Measurements from ENCODE around the gene FAM83F. TPM values are rescaled to one million over a fixed set of nuclear protein-coding genes. Genes with fewer than 3 reads are reported as not detected.

Gene FAM83F
- total and polyA plus RNA-seq, 10 of the 15 experiments (the other 5 are each of a cell fraction or from before 2014, with no cell fraction given) = 0.01 to 0.05 (median 0.01) TPM; not detected in 7

DNA sequence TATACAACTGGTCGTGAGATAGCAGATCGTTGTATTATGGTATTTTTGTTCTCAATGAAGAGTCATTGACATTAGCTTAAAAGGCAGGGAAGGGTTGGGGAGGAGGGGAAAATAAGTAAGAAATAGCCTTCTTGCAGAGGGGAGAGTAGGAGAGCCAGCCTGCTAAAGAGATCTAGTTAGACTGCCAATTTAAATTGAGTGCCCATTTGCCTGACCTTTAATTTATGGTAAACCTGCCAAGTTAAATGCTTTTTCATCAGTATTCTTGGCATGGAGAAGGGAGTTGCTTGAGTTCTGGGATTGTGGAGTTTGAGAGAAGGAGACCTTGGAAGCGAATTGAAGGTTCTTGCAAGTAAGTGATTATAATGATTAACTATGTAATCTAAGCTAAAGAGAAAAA, 89.0 kb downstream of the FAM83F start:
- H3K27ac ChIP-seq (ENCODE audit: control insufficient read depth, insufficient read depth) = no peak overlapping the region
- ChIA-PET RAD21 (ENCODE audit: unreplicated experiment) (no interaction called here), POLR2A (no interaction called here), CTCF (interaction anchor here (0.7 to 1.5 kb wide), 2 partner anchors 11 to 78 kb away, joined by 3 read pairs; no protein-coding TSS in a partner anchor), SMC1A (ENCODE audit: uncharacterized antibody, unreplicated experiment) (no interaction called here)
- no peak overlapping the region for H3K4me3 ChIP-seq
- no peaks in the 10 kb centered on the region for H3K36me3 ChIP-seq (ENCODE audit: control insufficient read depth in 2 of 2, insufficient read depth in 2 of 2, low read length in 1 of 2)
- no peaks in the 10 kb centered on the region for H3K27me3 ChIP-seq (replicated peaks in 1 of 2; ENCODE audit: control insufficient read depth in 2 of 2, insufficient read depth in 2 of 2, low read length in 1 of 2)
- intact Hi-C loops (cut with micrococcal nuclease; ENCODE audit: unreplicated experiment) = no loop called here
- H3K4me1 ChIP-seq (ENCODE audit: control insufficient read depth, insufficient read depth, low read length) = no peaks in the 10 kb centered on the region
- DNase-seq (ENCODE audit: low read depth, low spot score) = no peak
- in situ Hi-C loops (cut with MboI) = no loop called here
- H3K4me2 ChIP-seq (ENCODE audit: control insufficient read depth, insufficient read depth) = no peak overlapping the region
- no peak for FAIRE-seq
- H3K79me2 ChIP-seq (ENCODE audit: control insufficient read depth, insufficient read depth, low read length) = no peaks in the 10 kb centered on the region
- 84% methylated on average over 3 of the region's 3 CpGs for WGBS (ENCODE audit: insufficient coverage, insufficient replicate concordance, low lambda C conversion rate, missing lambda C conversion rate)
- H3K9ac ChIP-seq (ENCODE audit: control insufficient read depth, insufficient read depth, low read length) = no peak overlapping the region
- H4K20me1 ChIP-seq (ENCODE audit: control insufficient read depth, insufficient read depth) = no peaks in the 10 kb centered on the region; the same call in 1 of the 2 replicates
- BruUV-seq (replicated peaks) = no TSS peak
- no peak for ATAC-seq
- no peak for TF ChIP-seq CHD2 (IDR thresholded peaks at IDR 0.05; ENCODE audit: borderline replicate concordance, low read depth, low read length)
- no peak for TF ChIP-seq SP1 (IDR thresholded peaks at IDR 0.05; ENCODE audit: low read depth, low read length)
- TF ChIP-seq SMAD1 (IDR thresholded peaks at IDR 0.05; ENCODE audit: low read depth, partially characterized antibody) = no peak
- TF ChIP-seq EP300 (IDR thresholded peaks at IDR 0.05; ENCODE audit: borderline replicate concordance in 1 of 2, control insufficient read depth in 1 of 2, low read depth in 2 of 2, low read length in 2 of 2) = no peak
- no peak for TF ChIP-seq RAD21 (IDR thresholded peaks at IDR 0.05; ENCODE audit: insufficient read depth, low read depth, low read length)
- no peak for TF ChIP-seq SMARCA5 (IDR thresholded peaks at IDR 0.05)
- TF ChIP-seq BCL11A (IDR thresholded peaks at IDR 0.05; ENCODE audit: low read depth, low read length) = no peak
- no peak for TF ChIP-seq MTA2 (IDR thresholded peaks at IDR 0.05; ENCODE audit: low read depth)
- TF ChIP-seq, protein P1, sequence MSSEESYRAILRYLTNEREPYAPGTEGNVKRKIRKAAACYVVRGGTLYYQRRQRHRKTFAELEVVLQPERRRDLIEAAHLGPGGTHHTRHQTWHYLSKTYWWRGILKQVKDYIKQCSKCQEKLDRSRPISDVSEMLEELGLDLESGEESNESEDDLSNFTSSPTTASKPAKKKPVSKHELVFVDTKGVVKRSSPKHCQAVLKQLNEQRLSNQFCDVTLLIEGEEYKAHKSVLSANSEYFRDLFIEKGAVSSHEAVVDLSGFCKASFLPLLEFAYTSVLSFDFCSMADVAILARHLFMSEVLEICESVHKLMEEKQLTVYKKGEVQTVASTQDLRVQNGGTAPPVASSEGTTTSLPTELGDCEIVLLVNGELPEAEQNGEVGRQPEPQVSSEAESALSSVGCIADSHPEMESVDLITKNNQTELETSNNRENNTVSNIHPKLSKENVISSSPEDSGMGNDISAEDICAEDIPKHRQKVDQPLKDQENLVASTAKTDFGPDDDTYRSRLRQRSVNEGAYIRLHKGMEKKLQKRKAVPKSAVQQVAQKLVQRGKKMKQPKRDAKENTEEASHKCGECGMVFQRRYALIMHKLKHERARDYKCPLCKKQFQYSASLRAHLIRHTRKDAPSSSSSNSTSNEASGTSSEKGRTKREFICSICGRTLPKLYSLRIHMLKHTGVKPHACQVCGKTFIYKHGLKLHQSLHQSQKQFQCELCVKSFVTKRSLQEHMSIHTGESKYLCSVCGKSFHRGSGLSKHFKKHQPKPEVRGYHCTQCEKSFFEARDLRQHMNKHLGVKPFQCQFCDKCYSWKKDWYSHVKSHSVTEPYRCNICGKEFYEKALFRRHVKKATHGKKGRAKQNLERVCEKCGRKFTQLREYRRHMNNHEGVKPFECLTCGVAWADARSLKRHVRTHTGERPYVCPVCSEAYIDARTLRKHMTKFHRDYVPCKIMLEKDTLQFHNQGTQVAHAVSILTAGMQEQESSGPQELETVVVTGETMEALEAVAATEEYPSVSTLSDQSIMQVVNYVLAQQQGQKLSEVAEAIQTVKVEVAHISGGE (CRISPR knock-in tag; IDR thresholded peaks at IDR 0.05) = no peak
- TF ChIP-seq ZZZ3 (IDR thresholded peaks at IDR 0.05; ENCODE audit: control insufficient read depth, insufficient read length, low read depth) = no peak
- no peak for TF ChIP-seq MYC (IDR thresholded peaks at IDR 0.05; ENCODE audit: insufficient read depth, insufficient read length, insufficient replicate concordance, low read length, severe bottlenecking)
- no peak for TF ChIP-seq SUZ12 (IDR thresholded peaks at IDR 0.05; ENCODE audit: unreplicated experiment)
- no peak for TF ChIP-seq KAT2A (conservative IDR thresholded peaks at IDR 0.05; ENCODE audit: control insufficient read depth, low read depth, low read length)
- no peak for TF ChIP-seq CBX5 (IDR thresholded peaks at IDR 0.05; ENCODE audit: low read depth)
- no peak for TF ChIP-seq FOXK2 (IDR thresholded peaks at IDR 0.05)
- H2AFZ ChIP-seq (ENCODE audit: control insufficient read depth, low read depth, low read length) = no peak overlapping the region
- H3K9me3 ChIP-seq (replicated peaks; ENCODE audit: control insufficient read depth, insufficient read depth, low read length) = no peaks in the 10 kb centered on the region

Data from GM12878 (cell line).